Measurements from ENCODE around the gene RFC3.

GRCh38 chr13:33860526-33860925 lies 42.6 kb downstream of the RFC3 start:
- TF ChIP-seq ZNF616 (CRISPR knock-in tag; IDR thresholded peaks at IDR 0.05; ENCODE audit: low read depth) = no peak
- TF ChIP-seq, protein P1, sequence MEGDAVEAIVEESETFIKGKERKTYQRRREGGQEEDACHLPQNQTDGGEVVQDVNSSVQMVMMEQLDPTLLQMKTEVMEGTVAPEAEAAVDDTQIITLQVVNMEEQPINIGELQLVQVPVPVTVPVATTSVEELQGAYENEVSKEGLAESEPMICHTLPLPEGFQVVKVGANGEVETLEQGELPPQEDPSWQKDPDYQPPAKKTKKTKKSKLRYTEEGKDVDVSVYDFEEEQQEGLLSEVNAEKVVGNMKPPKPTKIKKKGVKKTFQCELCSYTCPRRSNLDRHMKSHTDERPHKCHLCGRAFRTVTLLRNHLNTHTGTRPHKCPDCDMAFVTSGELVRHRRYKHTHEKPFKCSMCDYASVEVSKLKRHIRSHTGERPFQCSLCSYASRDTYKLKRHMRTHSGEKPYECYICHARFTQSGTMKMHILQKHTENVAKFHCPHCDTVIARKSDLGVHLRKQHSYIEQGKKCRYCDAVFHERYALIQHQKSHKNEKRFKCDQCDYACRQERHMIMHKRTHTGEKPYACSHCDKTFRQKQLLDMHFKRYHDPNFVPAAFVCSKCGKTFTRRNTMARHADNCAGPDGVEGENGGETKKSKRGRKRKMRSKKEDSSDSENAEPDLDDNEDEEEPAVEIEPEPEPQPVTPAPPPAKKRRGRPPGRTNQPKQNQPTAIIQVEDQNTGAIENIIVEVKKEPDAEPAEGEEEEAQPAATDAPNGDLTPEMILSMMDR (CRISPR knock-in tag; IDR thresholded peaks at IDR 0.05) = no peak
- TF ChIP-seq TFE3 (CRISPR knock-in tag; IDR thresholded peaks at IDR 0.05) = no peak
- TF ChIP-seq SP4 (CRISPR knock-in tag; IDR thresholded peaks at IDR 0.05) = no peak
- TF ChIP-seq ZFP41 (CRISPR knock-in tag; IDR thresholded peaks at IDR 0.05; ENCODE audit: borderline replicate concordance) = no peak
- TF ChIP-seq POLR2AphosphoS5 (IDR thresholded peaks at IDR 0.05; ENCODE audit: low read depth, low read length) = no peak
- TF ChIP-seq DPF2 (CRISPR knock-in tag; IDR thresholded peaks at IDR 0.05; ENCODE audit: borderline replicate concordance, low read depth) = no peak
- no peak for TF ChIP-seq RAD21 (CRISPR knock-in tag; IDR thresholded peaks at IDR 0.05)
- TF ChIP-seq PBX3 (CRISPR knock-in tag; IDR thresholded peaks at IDR 0.05; ENCODE audit: borderline replicate concordance) = no peak
- TF ChIP-seq MAFK (conservative IDR thresholded peaks at IDR 0.05 in 1 of 2, IDR thresholded peaks at IDR 0.05 in 1 of 2; ENCODE audit: low read length in 2 of 2) = no peak
- TF ChIP-seq YY1 (IDR thresholded peaks at IDR 0.05; ENCODE audit: insufficient read depth, insufficient replicate concordance, low read depth, low read length) = no peak
- TF ChIP-seq ZFP36 (IDR thresholded peaks at IDR 0.05; ENCODE audit: borderline replicate concordance, low read depth, low read length, partially characterized antibody) = no peak
- no peak for TF ChIP-seq BRF2 (CRISPR knock-in tag; IDR thresholded peaks at IDR 0.05)
- TF ChIP-seq KLF16 (CRISPR knock-in tag; IDR thresholded peaks at IDR 0.05) = no peak
